ENCODE data around the gene SLC38A1.

DNA sequence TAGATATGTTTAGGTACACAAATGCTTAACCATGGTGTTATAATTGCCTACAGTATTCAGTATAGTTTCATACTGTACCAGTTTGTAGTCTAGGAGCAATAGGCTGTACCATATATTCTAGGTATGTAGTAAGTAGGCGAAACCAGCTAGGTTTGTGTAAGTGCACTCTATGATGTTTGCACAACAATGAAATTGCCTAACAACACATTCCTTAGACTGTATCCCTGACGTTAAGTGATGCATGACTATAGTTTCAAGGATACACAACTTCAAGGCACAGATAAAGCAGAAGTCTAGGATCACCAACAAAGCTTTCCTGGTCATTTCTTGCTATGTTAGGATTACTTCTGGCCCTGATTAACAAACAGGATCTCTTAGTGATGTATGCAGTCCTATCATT, 135.1 kb downstream of the SLC38A1 start:
- TF ChIP-seq, protein P1, sequence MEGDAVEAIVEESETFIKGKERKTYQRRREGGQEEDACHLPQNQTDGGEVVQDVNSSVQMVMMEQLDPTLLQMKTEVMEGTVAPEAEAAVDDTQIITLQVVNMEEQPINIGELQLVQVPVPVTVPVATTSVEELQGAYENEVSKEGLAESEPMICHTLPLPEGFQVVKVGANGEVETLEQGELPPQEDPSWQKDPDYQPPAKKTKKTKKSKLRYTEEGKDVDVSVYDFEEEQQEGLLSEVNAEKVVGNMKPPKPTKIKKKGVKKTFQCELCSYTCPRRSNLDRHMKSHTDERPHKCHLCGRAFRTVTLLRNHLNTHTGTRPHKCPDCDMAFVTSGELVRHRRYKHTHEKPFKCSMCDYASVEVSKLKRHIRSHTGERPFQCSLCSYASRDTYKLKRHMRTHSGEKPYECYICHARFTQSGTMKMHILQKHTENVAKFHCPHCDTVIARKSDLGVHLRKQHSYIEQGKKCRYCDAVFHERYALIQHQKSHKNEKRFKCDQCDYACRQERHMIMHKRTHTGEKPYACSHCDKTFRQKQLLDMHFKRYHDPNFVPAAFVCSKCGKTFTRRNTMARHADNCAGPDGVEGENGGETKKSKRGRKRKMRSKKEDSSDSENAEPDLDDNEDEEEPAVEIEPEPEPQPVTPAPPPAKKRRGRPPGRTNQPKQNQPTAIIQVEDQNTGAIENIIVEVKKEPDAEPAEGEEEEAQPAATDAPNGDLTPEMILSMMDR (IDR thresholded peaks at IDR 0.05) = no peak
- TF ChIP-seq RAD21 (IDR thresholded peaks at IDR 0.05; ENCODE audit: low read length) = no peak
- no peak for TF ChIP-seq MXI1 (IDR thresholded peaks at IDR 0.05; ENCODE audit: low read depth, low read length)
- TF ChIP-seq, protein P2, sequence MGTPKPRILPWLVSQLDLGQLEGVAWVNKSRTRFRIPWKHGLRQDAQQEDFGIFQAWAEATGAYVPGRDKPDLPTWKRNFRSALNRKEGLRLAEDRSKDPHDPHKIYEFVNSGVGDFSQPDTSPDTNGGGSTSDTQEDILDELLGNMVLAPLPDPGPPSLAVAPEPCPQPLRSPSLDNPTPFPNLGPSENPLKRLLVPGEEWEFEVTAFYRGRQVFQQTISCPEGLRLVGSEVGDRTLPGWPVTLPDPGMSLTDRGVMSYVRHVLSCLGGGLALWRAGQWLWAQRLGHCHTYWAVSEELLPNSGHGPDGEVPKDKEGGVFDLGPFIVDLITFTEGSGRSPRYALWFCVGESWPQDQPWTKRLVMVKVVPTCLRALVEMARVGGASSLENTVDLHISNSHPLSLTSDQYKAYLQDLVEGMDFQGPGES (IDR thresholded peaks at IDR 0.05; ENCODE audit: low read depth, low read length) = no peak
- no peak for TF ChIP-seq RCOR1 (IDR thresholded peaks at IDR 0.05; ENCODE audit: low read length)
- TF ChIP-seq EZH2phosphoT487 (IDR thresholded peaks at IDR 0.05; ENCODE audit: borderline replicate concordance, low read depth) = no peak
- no peak for TF ChIP-seq USF1 (IDR thresholded peaks at IDR 0.05; ENCODE audit: borderline replicate concordance, low read depth)
- no peak for TF ChIP-seq CHD2 (IDR thresholded peaks at IDR 0.05; ENCODE audit: low read length, partially characterized antibody)
- no peak for TF ChIP-seq MAX (IDR thresholded peaks at IDR 0.05; ENCODE audit: low read depth)
- TF ChIP-seq NFIC (IDR thresholded peaks at IDR 0.05; ENCODE audit: borderline replicate concordance) = no peak
- TF ChIP-seq REST (IDR thresholded peaks at IDR 0.05; ENCODE audit: low read depth, low read length) = no peak
- TF ChIP-seq JUND (IDR thresholded peaks at IDR 0.05) = no peak
- no peak for TF ChIP-seq FOXM1 (IDR thresholded peaks at IDR 0.05; ENCODE audit: low read depth)
- no peak for TF ChIP-seq USF2 (IDR thresholded peaks at IDR 0.05; ENCODE audit: borderline replicate concordance, low read depth, low read length)

Data from SK-N-SH (cell line).